HL-60/S4 (cell line): ENCODE data around the gene KATNB1.
"Not testable (repeated sequence)": the region's sequence is repeated elsewhere in the genome, so short reads cannot be mapped to it uniquely, and the experiment has no call there.

Source experiments
- in situ Hi-C: fragments of 300-500 bp; cut with MboI; formaldehyde crosslinking; loops from 2 replicates; pipeline ENCODE4 v1.14.3; 2022; ENCODE audit warnings: low sequenced_read_pairs

The KATNB1 gene

GRCh38 chr16:57764006-57764340 lies 28.4 kb downstream of the KATNB1 start:
- in situ Hi-C loops, result loop anchor here (25.0 kb wide), 1 partner anchor 248 kb away; the partner anchor contains the start of genes USB1 and ZNF319

- in situ Hi-C loops, result loop anchor here (25.0 kb wide), 1 partner anchor 248 kb away; the partner anchor contains the start of genes USB1 and ZNF319
Observed at GRCh38 chr16:57764341-57765159, 29.0 kb downstream of the KATNB1 start.

- in situ Hi-C loops, result loop anchor here (25.0 kb wide), 1 partner anchor 247 kb away; the partner anchor contains the start of genes USB1 and ZNF319
Observed at GRCh38 chr16:57765160-57765728, 29.7 kb downstream of the KATNB1 start.

DNA sequence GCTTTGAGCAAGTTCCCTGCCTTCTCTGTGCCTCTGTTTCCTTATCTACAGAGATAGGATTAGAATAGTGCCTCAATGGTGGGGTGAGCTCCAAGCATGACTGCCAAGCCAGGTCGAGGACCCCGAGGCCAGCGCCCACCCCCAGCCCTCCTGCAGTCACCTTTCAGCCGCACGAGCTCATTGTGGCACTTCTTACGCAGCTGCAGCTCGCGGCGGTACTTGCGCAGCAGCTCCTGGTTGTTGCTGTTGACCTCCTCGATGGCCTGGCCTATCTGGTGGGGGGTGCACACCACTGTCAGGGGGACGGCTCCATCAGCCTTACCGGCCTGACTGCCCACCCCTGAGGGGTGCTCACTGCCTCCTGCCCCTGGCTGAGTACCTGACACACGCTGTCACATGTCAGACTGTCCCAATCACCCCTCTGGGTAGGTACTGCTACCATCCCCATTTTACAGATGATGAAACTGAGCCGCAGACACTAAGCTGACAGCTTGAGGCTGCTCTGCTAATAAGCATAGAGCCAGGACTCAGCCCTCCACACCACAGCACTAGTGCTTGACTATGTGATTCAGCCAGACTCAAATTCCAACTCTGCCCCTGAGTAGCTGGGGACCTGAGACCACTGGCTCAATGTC lies 31.3 kb downstream of the KATNB1 start:
- in situ Hi-C loops, result loop anchor here (25.0 kb wide), 1 partner anchor 245 kb away; the partner anchor contains the start of genes USB1 and ZNF319

DNA sequence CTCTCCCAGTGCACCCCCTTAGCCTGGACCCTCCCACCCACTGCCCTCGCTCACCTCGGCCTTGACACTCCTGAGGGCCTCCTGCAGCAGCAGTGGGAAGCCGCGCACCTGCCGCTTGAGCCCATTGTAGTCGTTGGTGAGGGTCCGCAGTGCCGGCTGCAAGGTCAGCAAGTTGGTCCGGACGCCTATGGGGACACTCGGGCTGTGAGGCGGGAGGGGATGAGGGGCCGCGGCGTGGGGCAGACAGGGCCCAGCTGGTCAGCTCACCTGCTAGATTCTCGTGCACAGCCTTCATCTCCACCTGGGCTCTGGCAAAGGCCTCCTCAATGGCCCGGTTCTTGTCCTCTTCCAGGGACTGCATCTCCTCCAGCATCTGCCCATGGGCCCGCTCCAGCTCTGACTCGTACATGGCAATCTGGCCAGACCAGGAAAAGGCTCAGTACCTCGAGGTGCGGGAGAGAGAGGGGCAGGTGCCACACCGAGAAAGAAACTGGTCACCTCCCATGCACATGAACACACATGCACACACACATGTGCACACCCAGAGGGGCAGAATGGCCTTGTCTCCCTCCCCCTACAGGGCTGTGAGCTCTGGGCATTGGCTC lies 34.1 kb downstream of the KATNB1 start:
- in situ Hi-C loops, result loop anchor here (25.0 kb wide), 1 partner anchor 243 kb away; the partner anchor contains the start of genes USB1 and ZNF319

DNA sequence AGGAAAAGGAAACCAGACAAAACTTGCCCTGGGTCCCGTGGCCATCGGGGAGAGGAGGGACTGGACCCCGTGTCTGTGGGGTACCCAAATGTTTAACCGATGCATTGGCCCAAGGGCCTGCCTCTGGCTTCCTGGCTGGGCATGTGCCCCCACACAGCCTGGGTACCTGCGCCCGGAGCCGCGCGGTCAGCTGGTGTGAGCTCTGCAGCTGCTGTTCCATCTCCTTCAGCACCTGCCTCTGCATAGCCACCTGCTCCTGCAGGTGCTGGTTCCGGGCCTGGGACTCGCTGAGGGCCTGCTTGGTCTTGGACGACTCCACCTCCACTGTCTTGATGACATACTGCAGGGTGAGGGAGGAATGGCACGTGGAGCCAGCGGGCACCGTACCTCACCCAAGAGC lies 34.8 kb downstream of the KATNB1 start:
- in situ Hi-C loops, result loop anchor here (25.0 kb wide), 1 partner anchor 242 kb away; the partner anchor contains the start of genes USB1 and ZNF319

GRCh38 chr16:57771141-57771785 lies 35.7 kb downstream of the KATNB1 start:
- in situ Hi-C loops, result loop anchor here (25.0 kb wide), 1 partner anchor 241 kb away; the partner anchor contains the start of genes USB1 and ZNF319

DNA sequence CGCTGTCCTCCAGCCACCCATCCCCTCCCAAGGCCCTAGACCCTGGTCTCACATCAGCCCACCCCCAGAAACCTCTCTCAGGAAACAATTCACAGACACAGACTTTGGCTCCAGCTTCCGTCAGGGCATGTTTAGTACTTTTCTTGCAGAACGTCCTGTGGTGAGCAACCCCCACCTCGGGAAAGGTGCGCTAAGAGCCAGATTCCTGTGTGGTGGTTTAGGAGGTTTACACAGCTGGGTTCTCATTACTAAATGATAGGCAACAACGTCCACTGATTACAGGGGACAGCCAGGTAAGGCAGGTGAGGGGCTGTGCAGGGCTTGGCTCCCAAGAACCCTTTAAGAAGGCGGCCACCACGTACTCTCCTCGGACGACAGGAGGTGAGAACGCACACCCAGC lies 37.4 kb downstream of the KATNB1 start:
- in situ Hi-C loops, result loop anchor here (25.0 kb wide), 1 partner anchor 239 kb away; the partner anchor contains the start of genes USB1 and ZNF319

- in situ Hi-C loops, result loop anchor here (25.0 kb wide), 1 partner anchor 239 kb away; the partner anchor contains the start of genes USB1 and ZNF319
Observed at GRCh38 chr16:57773655-57774295, 38.2 kb downstream of the KATNB1 start.

DNA sequence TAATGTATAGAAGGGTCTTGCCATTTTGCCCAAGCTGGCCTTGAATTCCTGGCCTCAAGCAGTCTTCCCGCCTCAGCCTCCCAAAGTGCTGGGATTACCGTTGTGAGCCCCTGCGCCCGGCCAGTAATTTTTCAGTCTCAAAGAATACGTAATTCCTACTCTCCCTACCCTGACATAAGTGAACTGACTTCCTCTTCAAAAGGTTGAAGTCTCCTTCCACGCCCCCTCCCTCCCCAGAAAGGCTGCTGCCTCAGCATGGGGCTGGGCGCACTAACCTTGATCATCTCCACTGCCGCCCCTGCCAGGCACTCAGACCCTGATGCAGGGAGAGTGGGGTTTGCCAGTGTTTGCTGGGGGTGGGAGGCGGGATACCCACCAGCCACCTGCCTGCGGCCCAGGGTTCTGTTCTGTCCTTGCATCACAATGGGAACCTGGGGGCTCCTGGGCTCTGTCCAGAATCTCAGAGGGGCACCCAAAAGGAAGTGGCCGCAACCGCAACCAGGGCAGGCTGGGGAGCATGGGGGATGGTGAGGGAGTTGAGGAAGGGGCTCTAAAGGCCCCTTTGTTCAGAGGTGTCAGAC lies 39.2 kb downstream of the KATNB1 start:
- in situ Hi-C loops, result loop anchor here (25.0 kb wide), 1 partner anchor 238 kb away; the partner anchor contains the start of genes USB1 and ZNF319

GRCh38 chr16:57775661-57776469 lies 40.3 kb downstream of the KATNB1 start:
- in situ Hi-C loops, result no loop called here

DNA sequence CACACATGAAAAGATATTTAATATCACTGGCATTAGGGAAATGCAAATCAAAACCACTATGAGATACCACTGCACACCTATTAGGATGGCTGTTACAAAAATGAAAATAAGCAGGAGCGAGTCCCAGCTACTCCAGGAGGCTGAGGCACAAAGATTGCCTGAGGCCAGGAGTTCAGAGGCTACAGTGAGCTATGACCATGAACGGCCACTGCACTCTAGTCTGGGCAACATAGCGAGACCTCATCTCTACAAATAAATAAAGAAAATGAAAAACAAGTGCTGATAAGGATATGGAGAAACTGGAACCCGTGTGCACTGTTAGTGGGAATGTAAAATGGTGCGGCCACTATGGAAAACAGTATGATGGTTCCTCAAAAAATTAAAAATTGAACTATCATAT lies 43.1 kb downstream of the KATNB1 start:
- in situ Hi-C loops, result no loop called here

DNA sequence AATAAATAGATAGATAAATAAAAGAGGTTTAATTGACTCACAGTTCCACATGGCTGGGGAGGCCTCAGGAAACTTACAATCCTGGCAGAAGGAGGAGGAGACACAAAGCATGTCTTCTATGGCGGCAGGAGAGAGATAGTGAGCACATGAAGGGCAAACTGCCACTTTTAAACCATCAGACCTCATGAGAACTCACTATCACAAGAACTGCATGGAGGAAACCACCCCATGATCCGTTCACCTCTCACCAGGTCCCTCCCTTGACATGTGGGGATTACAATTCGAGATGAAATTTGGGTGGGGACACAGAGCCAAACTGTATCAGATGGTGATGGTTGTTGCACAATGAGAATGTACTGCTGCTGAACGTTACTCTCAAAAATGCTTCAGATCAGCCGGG lies 44.3 kb downstream of the KATNB1 start:
- in situ Hi-C loops, result not testable (repeated sequence)

- in situ Hi-C loops, result no loop called here
Observed at GRCh38 chr16:57781349-57781740, 45.8 kb downstream of the KATNB1 start.

DNA sequence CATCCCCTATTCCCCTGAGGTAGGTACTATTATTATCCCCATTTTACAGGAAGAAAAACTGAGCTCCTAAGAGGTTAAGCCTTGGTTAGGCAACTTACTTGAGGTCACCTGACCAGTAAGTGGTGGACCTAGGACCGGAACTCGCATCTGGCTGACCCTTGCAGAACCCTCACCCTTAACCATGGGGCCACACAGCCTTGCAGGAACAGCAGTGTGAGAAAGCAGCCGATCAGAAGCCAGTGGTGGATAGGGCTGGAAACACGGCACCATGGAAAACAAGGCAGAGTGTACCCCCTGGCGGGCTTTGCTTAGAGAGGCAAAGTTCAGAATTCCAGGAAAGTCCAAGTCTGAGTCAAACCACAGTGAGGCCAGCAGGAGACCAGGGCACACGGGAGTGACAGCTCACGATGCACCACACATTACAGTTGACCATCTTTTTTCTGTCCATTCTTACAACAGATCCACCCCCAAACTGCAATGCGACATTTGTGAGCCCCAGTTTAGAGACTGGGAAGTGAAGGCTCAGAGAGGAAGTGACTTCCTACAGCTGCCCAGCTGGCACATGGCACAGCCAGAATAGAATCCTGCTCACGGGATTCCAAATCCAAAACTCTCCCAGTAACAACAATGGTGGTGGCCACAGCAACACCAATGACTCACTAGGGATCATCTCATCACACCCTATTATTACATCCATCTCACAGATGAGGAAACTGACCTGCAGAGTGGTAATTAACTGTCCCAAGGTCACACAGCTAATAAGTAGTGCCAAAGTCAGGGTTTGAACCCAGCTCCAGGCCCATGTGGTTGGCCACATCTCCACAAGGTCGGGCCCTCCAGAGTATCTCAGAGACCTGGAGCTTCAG lies 46.4 kb downstream of the KATNB1 start:
- in situ Hi-C loops, result no loop called here

GRCh38 chr16:57782607-57783055 lies 47.1 kb downstream of the KATNB1 start:
- in situ Hi-C loops, result not testable (repeated sequence)

- in situ Hi-C loops, result no loop called here
Observed at GRCh38 chr16:57783116-57783515, 47.5 kb downstream of the KATNB1 start.

GRCh38 chr16:57783883-57784282 lies 48.3 kb downstream of the KATNB1 start:
- in situ Hi-C loops, result no loop called here
